Fibroblast of lung (primary cell): ENCODE data around the gene NTNG1.

Experiments used
- CTCF ChIP-seq, 2 donors: IDR thresholded peaks in 1 of 2; conservative IDR thresholded peaks in 1 of 2; 1 replicate in 1 of 2; 2 replicates in 1 of 2; pipeline ENCODE4 v1.5.1; 2011 to 2012; ENCODE audit warnings: low read length in 2 of 2, control low read depth in 1 of 2, inconsistent platforms in 1 of 2, low read depth in 1 of 2, mild to moderate bottlenecking in 1 of 2
- EZH2 ChIP-seq: IDR thresholded peaks from 2 replicates; pipeline ENCODE4 v1.5.1; 2012; ENCODE audit warnings: low read length, control low read depth, mild to moderate bottlenecking; ENCODE audit errors: missing control alignments

GRCh38 chr1:107436552-107437241, 295.9 kb downstream of the NTNG1 start:
- TF ChIP-seq CTCF (conservative IDR thresholded peaks at IDR 0.05 in 1 of 2, IDR thresholded peaks at IDR 0.05 in 1 of 2; ENCODE audit: low read depth in 1 of 2, low read length in 2 of 2) (no peak), EZH2 (no peak)
